ENCODE results near the gene NT5M.

- TF ChIP-seq CTCF (IDR thresholded peaks at IDR 0.05) (peak; percentile 87), ATF3 (CRISPR knock-in tag; conservative IDR thresholded peaks at IDR 0.05) (no peak)
Measured at GRCh38 chr17:17354560-17355349, 51.6 kb downstream of the NT5M start.
